Endothelial cell of umbilical vein (primary cell): ENCODE results near the gene KIAA2012.

Source experiments
- CTCF ChIP-seq, 2 donors: IDR thresholded peaks; 1 replicate in 1 of 2; 2 replicates in 1 of 2; pipeline ENCODE4 v1.5.1; 2011; ENCODE audit warnings: low read length in 2 of 2, mild to moderate bottlenecking in 2 of 2, moderate library complexity in 2 of 2, control low read depth in 1 of 2, inconsistent platforms in 1 of 2, low read depth in 1 of 2; ENCODE audit not compliant: insufficient read depth in 1 of 2; ENCODE audit errors: extremely low read depth in 1 of 2
- JUN ChIP-seq: IDR thresholded peaks from 2 replicates; pipeline ENCODE4 v1.6.1; 2011; ENCODE audit warnings: borderline replicate concordance, low read depth; ENCODE audit not compliant: insufficient read length, insufficient read depth
- MAX ChIP-seq: IDR thresholded peaks from 2 replicates; pipeline ENCODE4 v1.6.1; 2011; ENCODE audit not compliant: insufficient read depth, insufficient read length
- POLR2A ChIP-seq: IDR thresholded peaks from 2 replicates; pipeline ENCODE4 v1.6.1; 2012; ENCODE audit warnings: low read depth, mild to moderate bottlenecking, control low read depth, low read length

GRCh38 chr2:202115479-202115971 lies 42.5 kb downstream of the KIAA2012 start:
- TF ChIP-seq CTCF (IDR thresholded peaks at IDR 0.05; ENCODE audit: extremely low read depth in 1 of 2, insufficient read depth in 1 of 2, low read depth in 1 of 2, low read length in 2 of 2) (no peak), POLR2A (no peak), MAX (no peak), JUN (no peak)
